GM19452 (cell line): ENCODE data around the gene KCNK16.

Experiments used
- ATAC-seq: cut with Tn5 transposase; IDR thresholded peaks from one replicate; pipeline ENCODE4 v1.9.1; 2021; ENCODE audit not compliant: unreplicated experiment

Gene KCNK16

DNA sequence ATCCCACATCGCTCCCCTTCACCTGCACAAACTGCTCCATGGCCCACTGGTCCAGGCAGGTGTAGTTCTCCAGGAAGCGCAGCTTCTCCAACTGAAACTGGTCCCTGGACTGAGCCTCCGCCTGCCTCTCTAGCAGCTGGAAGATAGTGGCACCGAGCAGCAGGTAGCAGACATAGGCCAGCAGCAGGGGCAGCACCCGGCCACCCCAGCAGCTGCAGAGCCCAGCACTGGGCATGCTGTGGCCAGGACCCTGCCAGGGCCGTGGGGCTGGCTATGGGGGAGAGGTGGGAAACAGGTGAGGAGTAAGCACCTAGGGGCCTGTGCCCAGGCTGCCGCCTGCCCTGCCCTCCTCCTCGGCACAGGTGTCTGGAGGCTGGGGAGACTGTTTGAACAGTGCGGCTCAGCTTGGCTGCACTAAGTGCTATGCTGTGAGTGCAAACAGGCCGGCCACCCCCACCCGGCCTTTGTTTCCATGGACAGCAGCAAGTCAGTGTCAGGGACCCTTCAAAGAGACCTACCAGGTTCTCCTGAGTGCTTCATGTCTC, at the start of gene KCNK16:
KCNK16 (minus strand) TSS at position 397 of the 545 bp plus-strand sequence; CDS start at position 235, 162 bp downstream.
- ATAC-seq = no peak

DNA sequence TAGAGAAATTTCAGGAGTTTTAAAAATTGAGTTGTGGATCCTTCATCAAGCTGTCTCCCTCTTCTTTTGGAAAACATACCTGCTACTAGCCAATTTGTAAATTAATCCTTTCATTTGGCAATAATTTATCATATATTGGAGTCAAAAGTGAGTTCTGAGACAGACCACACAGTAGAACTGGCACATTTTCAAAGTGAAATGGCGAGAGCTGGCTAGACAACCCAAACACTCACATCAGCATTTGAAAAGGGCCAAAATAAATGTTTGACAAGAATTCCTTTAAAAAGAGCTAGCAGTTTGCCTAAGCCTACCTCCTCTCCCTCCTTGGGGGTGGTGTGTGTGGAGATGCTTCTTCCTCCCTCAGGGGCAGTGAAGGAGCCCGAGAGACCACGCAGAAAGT, 47.9 kb upstream of the KCNK16 start:
- no peak for ATAC-seq

DNA sequence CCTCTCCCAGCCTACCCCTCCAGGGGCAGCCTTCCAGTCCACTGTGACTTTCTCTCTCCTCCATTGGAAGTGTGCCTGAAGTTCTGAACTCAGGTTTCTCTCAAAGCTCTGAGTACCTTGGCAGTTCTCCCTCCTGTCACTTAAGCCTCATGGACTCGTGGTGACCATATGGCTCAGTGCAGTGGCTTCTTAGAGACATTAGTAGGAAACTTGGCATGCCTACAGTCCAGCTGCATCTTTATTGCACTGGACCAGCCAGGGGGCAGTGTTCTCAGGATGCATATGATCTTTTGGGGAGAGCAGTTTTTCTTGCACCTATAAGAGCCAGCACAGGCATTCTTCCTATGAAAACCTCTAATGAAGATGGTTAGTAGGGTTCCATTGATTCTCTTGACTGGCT, 47.5 kb upstream of the KCNK16 start:
- ATAC-seq = no peak

DNA sequence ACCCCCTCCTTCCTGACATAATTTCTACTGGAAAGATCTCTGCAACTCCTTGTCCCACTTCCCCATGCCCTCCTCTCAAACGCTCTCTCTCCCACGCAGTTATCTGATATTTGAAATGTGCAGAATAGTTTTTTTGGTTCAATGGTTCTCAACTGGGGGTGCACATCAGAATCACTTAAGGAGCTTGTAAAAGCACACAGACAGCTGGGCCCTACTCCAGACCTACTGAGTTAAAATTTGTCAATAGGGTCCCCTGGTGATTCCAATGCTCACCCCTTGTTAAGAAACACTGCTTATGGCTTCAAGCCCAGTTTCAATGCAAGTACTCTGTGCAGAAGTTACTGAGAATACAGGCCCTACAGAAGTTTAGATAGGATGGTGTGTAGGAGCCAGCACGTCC, 45.2 kb upstream of the KCNK16 start:
- ATAC-seq = no peak

DNA sequence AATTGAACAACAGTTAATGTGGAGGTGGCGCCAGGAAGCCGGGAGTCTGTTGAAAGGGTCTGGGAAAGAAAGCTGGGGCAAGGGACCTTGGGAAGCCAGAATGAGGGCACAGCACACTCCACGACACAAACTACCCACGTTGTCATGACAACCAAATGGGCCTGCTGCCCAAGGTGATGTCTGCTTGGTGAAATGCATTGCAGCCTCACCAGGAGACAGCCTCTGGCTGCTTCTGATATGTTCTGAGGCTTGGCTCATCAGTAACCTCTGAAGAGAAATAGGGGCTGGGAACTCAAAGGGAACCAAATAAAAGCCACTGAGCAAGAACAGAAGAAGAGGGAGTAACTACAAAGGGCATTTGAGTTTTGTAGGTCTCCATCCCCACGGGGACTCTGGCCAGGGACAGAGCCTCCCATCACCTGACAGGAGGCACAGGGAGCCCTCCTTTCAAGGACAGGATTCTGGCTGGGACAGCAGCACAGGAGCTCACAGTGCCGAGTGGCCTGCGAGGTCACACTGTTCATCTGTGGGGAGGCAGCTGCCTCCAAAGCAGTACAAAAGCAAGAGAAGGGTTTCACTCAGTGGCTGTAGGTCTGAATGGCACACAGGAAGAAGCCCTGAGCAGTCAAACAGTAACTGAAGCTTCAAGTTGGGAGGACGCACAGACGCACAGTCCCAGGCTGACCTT, 44.6 kb upstream of the KCNK16 start:
- no peak for ATAC-seq

DNA sequence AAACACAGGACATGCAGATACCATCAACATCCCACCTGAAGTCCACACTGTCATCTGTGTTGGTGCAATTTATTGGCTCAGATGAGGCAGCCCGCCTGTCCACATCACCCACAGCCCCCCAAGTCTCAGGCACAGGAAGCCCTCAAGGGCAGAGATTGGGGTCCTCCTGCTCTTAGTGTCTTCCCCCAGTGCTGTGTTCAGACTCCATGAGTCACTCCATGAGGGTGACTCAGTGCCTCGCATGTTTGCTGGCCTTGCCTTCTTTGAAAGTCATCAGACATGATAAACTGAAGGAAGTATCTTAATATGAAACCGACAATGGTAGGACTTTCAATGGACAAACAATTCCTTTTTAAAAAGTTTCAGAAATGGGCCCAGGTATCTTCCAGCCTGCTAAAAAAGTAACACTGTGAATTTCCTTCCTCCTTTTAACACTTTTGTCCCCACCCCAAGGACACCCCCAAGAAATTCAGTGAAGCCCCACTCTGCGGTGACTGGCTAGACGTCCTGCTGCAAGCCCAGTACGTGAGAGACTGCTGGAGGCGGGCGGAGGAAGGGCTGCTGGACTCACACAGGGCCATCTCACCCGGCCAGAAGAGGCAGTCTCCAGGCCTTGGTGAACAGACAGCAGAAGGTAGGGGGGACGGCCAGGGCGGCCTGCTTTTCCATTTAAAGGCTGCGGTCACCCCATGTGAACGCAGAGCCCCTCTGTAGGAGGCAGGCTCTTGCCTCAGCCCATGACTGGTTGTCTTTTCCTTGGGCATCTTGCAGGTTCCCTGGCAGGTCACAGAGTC, 43.0 kb upstream of the KCNK16 start:
- no peak for ATAC-seq

DNA sequence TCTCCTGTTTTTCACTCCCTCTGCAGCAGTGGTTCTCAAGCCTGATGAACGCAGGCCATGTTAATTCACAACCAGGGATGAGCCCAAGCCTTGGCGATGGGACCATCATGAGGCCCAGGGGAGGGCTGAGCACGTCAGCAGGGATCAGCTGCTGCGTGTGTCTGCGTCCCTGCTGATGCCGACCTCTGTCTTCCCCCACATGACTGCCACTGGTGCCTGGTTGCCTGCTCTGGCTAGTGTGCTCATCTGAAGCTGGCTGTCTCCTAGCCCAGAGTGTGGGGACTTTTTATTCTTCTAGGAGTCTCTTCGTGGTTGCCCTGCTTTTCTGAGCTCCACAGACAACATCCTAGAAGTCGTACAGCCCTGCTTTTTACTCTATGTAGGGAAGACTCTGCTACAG, 40.8 kb upstream of the KCNK16 start:
- no peak for ATAC-seq

DNA sequence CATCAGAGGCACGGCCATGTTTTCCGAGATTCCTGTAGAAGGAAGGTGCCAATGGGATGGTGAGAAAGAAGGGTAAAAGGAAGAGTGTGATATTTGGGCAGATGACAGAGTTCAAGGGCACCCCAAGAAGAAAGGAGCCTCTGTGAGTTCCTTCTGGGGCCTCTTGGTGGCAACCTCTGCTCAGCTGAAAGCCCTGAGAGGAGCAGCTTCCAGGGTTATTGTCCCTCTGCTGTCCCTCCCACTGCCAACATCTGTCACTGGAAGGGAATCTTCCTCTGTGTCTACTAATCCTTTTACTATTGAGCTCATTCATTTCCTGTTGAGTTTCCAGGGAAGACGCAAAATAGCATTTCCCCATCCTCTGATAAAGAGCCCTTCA, 40.0 kb upstream of the KCNK16 start:
- ATAC-seq = no peak

DNA sequence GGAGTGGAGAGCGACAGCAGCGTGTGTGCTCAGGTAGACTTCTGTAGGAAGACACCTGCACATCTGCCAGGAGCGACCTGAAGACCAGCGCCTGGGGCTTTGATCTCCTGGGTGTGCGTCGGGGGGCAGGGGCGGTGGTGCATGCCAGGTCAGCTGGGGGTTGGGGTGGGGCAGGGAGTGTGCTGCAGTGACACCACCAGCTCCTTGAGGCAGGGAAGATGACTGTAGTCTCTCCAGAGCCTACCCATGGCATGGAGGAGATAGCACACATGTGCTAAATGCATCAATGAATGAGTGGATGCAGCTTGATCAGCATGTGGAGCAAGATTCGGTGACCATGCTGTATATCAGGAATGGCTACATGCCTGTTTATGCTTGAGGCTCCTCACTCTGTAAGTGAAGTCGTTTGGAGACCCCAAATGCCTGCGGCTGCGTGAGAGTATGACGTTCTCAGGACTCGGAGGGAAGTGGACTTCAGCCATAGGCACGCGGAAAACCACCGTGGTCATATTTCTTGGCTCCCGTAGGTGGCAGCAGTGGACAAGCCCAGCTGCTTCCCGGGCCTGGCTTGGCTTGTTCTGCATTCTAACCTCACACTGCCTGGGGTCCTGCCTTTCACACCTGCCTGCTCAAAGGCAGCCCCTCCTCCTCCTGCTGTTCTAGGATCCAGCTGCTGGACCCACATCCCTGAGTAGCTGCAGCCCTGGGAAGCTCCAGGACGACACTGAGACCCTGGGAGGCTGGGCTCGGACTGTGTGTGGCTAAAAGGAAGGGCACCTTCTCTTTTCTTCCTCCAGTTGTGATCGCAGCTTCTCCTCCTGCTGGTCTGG, 39.4 kb upstream of the KCNK16 start:
- peak; percentile 58 for ATAC-seq

DNA sequence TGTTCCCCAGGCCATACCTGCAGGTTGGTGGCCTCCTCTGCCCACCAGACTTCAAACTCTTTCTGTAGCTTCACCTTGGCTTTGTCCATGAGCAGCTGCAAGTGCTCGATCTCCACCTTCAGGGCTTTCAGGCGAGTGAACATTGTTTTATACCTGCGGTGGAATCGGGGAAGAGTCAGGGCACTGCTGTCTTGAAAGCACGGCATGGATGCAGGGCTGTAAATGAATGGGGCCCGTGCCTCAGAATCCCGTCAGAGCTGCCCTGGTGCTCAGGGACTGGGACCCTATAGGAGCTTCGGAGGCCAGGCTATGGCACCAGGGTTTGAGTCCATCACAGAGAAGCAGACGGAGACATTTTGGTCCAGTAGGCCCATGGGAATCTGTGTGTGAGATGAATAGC, 37.9 kb upstream of the KCNK16 start:
- no peak for ATAC-seq

DNA sequence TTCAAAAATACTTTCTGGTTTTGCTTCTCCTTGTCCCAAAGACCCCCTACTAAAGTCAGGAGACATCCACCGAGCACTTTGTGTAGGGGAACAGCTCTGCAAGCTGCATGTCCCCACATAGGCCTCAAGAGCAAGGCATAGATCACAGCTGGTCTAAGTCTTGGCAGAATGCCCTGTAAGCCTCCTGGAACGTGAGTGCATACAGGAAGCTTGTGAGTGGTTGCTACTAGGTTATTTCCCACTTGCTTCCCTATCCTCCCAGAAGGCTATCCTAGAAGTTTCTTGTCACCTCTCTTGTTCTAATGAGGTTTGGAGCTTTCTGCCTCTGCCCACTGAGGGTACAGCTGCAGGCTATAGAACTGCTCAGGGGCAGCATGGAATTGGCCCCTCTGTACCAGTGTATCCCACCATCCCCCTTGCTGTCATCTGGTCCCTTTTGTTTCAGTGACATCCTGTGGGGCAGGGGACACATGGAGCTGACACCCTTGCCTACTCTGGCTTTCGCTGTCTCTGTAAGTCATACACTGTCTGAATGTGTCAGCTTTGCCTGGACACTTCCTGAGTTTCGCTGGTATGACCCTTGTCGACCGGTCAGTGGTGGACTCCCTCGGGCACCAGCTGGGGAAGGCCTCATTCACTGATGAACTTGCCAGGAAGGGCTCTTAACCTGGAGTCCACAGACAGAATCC, 35.6 kb upstream of the KCNK16 start:
- no peak for ATAC-seq

DNA sequence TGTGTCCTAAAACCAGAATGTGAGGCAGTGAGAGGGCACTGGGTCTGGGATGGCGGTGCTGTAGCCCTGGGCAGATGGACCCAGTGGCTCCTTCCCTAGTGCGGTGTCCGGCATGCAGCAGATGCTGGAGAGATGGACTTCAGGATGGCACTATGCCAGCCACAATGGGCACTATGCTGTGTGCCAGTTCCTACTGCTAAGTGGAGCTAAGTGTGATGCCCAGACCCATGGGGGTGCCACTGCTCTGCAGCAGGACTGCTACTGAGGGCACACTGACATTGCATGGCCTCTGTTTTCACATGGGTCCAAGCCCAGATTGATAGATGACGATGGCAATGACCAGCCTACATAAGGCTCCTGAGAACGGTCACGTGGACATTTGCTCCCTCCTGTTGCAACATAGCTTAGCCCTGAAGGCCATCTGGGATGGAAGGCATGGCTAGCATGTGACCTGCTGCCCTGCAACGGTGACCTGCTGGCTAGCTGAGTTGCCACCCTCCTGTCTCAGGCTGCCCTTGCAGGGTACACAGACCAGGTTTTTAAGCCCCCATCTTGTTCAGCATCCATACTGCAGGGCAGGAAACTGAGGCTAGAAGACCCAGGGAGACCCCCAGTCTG, 31.3 kb upstream of the KCNK16 start:
- no peak for ATAC-seq

DNA sequence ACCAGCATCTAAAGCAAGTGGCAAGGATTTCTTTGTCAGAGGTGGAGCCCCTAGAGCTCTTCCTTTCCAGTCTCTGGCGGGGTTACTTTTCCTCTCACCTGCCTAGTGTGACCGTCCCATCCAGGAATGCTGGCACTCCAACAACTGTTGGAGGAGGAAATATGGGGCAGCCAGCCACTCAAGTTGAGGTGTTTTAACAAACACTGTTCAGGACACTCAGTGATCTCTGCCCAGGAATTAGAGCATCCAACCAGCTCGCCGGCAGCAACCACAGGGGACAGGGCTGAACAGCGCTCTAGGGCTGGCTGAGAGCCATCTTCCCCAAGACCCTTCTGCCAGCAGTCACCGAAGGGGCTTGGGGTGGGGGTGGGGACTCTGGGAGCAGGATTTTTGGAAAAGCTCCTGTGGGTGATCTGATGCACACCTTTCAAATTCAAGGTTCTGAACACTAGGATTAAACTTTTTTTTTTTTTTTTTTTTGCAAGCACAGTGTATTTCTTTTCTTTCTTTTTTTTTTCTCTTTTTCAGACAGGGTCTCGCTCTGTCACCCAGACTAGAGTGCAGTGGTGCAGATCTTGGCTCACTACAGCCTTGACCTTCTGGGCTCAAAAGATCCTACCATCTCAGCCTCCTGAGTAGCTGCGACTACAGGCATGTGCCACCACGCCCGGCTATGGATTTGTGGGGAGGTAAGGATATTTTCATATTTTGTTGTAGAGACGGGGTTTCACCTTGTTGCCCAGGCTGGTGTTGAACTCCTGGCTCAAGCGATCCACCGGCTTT, 28.4 kb upstream of the KCNK16 start:
- no peak for ATAC-seq

DNA sequence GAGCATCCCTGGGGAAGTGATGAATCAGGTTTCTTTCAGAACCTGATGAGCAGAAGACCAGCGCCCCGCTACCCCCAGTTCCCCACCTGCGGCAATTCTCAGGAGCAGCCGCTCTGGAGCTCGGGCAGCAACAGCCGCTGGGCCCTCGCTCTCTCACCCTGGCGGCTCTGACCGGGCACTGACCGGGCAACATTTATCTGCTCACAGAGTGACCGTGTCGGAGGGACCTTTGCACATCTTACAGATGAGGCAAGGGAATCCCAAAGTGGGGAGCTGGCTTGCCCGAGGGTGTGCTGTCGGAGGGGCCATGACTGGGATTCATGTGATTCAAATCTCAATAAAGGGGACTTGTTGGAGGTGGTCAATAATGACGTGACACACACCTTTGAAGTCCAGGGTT, 26.2 kb upstream of the KCNK16 start:
- ATAC-seq = no peak

DNA sequence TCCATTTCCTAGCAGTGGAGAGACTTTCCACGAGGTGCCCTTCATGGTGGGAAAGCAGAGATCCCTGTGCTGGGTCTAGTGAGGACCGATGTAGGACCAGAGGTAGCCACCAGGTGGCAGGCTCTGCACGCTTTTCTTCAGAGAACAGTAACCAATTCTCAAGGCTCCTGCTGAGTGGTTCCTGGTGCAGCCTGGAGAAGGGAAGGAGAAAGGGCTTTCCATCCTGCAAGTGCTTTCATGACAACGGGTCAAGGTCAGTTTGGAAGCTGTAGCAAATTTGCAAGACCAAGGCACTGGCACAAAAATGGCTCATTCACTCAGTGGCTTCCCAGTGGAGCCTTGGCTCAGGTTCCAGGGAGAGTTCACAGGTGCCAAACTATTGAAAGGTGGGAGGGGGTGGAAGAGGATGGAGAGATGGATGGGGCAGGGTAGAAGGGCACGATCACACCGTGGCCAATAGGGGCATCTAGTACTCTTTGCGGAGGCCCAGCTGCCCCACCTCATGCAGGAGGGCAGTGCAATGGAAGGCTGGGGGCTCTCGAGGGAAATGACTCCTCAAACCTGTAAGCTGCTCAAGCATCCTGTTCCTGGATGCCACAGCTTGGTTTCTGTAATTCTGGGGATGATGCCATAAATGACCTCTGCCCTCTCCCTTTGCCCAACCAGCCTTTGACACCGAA, 25.5 kb upstream of the KCNK16 start:
- peak; percentile 62 for ATAC-seq

DNA sequence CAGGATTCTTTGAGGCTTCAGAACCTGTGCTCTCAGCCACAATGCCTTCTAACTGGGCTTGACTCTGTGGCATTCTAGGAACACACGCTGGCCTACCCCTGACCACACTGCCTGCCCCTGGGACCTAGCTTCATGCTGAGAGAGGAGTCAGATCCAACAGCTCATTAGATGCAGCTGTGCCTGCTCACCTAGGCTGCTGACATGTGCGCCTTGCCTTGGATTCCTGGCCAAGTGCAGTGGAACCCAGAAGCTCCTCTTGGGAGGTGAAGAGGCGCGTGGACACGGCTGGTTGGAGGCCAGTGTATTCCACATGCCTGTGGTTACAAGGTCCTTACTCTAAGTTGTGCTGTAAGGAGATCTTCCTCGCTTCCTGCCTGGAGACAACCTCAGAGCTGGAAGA, 24.7 kb upstream of the KCNK16 start:
- no peak for ATAC-seq

DNA sequence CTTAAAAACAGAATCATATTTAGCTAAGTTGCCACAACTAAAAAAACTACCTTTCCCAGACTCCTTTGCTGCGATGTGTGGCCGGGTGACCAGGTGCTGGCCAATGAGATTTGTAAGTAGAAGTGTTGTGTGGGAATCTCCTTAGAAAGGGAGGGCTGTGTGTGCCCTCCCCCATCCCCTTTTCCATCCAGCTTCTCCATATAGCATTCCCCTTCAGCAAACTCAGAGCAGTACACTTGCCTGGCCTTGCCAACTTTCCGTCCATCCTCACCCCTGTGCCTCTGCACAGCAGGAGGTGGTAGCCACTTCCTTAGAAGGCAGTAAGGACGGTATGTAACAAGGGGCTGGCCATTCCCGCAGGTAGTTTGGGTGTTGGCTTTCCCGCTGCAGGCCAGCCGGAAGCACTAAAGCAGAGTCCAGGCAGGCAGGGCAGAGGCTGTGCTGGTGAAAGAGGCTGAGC, 22.3 kb upstream of the KCNK16 start:
- ATAC-seq = no peak

DNA sequence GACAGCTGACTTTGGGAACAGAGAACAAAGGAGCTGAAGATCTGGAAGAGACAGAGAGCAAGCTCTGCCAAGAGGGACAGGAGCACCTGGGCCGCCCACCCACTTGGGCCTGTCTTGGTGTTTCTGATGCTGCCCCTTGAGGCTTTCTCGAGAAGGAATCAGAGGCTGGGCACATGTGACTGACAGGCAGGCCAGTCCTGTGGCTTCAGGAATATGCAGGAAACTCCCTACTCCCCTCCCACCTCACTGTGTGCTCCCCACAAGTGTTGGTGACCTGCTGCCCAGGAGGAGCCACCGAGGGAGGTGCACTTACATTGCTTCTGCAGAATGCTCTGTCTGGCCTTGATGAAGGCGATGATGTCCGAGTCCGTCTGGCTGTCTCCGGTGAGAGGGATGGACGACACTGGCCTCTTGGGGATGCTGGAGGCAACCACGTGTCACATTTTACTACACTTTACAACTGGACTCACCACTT, 20.9 kb upstream of the KCNK16 start:
- no peak for ATAC-seq
